HG03460 (cell line): ENCODE results near the gene CDH13.

Source experiments
- ATAC-seq: cut with Tn5 transposase; IDR thresholded peaks from one replicate; pipeline ENCODE4 v1.9.1; 2021; ENCODE audit not compliant: unreplicated experiment

Gene CDH13

DNA sequence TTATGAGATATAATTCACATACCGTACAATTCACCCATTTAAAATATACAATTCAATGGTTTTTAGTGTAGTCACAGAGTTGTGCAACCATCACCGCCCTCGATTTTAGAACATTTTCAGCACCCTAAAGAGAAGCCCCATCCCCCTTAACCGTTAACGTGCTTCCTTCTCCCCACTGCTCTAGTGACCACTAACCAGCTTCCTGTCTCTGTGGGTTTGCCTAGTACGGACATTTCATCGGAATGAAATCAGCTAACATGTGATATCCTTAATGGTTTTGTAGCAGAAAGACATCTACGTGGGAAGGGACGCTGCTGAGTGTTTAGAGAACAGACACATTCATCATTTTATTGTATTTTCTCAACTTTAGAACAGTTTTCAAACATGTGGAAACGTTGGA, 1100.2 kb downstream of the CDH13 start:
- ATAC-seq = no peak

DNA sequence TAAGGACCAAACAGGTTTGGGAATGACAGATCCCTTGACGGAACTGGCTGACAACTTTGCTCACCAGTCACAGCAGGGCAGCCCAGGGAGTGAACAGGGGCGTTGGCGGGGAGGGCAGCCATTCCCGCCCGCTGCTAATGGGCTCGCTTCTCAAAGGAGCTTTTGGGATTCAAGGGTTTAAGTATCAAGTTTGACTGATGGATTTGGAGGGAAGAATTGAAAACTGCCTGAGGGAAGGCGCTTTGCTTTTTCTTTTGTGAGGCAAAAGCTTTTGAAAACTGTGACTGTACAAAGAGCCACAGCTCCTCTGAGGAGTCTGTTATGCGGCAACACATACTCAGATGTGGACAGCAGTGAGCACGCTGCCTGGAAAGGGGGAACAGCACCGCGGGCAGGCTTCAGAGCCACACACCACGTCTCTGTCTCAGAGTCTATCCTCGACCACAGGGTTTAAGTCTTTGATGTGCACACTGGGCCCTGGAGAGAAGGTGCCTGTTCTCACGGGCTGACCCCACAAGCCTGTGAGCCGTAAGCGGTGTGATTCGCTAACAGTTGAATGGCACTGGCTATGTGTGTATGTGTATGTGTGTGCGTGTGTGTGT, 1101.1 kb downstream of the CDH13 start:
- no peak for ATAC-seq

DNA sequence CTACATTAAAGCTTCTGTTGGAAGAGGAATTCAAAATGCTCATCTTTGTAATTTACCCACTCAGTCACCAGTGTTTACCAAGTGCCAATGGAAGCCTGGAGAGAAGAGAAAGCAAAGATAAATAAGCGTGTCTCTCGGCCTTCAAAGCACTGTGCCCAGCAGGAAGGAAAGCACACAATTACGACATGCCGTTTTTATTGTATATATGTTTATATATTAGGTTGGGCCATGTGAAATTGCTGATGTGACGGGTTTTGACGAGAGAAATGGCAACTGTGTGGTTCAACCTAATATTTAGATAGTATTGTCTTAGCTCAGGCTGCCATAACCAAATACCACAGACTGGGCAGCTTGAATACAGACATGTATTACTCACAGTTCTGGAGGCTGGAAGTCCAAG, 1101.7 kb downstream of the CDH13 start:
- no peak for ATAC-seq

DNA sequence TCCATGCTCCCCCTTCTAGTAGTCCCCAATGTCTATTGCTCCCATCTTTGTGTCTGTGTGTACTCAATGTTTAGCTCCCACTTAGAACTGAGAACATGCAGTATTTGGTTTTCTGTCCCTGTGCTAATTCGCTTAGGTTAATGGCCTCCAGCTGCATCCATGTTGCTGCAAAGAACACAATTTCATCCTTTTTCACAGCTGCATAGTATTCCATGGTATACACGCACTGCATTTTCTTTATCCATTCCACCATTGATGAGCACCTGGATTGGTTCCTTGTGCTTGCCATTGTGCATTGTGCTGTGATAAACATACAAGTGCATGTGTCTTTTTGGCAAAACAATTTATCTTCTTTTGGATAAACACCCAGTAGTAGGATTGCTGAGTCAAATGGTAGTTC, 1104.0 kb downstream of the CDH13 start:
- no peak for ATAC-seq

DNA sequence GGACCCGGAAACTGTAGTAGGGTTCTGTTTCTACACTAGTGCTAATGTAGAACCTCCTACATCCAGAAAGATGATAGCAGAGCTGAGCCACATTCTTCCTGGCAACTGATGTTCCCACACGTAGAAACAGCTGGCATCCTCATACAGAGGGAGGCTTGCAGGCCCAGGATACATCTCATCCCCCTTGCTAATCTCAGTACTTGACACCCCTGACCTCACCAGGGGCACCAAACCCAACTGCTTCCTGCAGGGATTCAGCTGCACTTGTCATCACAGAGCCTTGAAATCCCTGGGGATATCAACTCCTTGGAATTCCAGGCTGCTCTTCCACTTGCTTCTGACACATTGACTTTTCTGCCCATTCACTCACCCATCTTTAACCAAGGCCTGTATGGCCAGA, 1105.8 kb downstream of the CDH13 start:
- no peak for ATAC-seq

DNA sequence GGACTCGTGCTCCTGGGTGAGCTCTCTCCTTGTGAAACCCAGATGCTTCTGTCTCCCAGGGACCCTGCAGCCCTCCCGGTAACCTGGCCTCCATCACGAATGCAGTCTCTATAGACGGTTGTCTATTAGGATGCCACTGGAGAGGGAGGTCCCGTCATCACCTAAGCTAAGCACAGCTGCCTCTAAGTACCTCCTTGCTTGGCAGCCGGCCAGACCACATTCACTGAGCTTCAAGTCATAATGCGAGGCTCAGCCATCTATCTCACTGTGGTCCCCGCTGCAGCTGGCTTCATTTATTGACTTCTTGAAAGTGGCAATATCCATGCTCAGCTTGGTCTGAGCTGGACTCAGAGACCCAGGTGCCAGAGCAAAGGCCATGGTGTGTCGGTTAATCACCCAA, 1106.5 kb downstream of the CDH13 start:
- no peak for ATAC-seq

DNA sequence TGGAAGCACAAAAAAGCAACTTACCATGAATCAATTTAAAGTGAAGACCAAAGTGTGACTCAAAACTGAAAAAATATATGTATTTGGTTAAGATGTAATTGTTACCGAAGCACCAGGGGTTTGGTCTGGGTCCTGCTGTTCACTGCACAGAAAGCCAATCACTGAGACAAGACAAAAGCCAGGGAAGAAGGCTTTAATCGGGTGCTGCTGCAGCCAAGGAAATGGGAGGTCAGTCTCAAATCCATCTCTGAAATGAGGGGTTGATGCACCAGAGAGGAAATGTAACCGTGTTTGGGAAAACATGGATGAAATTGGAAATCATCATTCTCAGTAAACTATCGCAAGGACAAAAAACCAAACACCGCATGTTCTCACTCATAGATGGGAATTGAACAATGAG, 1107.4 kb downstream of the CDH13 start:
- no peak for ATAC-seq

DNA sequence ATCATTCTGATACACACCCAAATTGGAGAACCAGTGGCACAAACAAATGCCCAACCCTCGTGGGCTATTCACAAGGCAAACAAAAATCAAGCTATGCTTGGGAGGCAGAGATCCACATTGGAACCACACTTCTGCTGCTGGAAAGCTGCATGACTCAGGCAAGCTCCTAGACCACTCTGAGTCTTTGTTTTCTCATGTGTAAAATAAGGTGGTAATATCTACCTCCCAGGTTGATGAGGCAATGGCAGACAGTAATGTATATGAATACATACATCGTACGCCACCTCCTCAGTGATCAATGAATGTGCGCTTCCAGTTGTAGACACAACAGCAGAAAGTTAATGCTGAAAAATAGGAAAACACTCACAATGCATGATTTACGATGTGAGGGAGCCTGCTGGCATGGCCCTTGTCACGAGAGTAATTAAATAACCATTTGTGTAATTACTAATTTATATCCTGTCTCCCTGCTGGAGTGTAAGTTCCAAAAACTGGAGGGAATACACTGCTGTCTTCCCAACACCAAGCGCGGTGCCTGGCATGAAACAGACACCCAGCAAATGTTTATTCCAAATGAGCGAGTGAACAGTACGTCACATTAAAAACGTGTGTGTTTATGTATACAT, 1111.1 kb downstream of the CDH13 start:
- no peak for ATAC-seq

DNA sequence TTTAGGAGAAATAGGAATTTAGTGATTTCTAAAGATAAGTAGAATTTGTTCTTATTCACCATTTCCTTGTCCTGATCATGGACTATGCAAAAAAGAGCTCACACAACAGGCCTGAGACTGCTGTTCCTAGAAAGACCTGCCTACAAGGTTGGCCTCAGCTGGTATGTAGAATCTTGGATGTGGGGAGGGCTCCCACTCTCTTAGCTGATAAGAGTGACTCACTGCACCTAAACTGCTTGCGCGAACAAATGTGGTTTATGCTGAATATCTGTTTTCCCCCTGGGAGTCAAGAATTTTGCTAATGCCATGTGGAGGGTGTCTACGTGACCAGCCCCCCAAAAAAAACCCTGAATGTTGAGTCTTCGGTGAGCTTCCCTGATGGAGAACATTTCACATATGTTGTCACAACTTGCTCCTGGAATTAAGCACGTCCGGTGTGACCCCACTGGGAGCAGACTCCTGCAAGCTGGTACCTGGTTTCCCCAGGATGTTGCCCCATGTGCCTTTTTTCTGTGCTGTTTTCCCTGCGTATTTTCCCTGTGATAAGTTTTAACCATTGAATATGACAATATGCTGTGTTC, 1112.2 kb downstream of the CDH13 start:
- no peak for ATAC-seq

DNA sequence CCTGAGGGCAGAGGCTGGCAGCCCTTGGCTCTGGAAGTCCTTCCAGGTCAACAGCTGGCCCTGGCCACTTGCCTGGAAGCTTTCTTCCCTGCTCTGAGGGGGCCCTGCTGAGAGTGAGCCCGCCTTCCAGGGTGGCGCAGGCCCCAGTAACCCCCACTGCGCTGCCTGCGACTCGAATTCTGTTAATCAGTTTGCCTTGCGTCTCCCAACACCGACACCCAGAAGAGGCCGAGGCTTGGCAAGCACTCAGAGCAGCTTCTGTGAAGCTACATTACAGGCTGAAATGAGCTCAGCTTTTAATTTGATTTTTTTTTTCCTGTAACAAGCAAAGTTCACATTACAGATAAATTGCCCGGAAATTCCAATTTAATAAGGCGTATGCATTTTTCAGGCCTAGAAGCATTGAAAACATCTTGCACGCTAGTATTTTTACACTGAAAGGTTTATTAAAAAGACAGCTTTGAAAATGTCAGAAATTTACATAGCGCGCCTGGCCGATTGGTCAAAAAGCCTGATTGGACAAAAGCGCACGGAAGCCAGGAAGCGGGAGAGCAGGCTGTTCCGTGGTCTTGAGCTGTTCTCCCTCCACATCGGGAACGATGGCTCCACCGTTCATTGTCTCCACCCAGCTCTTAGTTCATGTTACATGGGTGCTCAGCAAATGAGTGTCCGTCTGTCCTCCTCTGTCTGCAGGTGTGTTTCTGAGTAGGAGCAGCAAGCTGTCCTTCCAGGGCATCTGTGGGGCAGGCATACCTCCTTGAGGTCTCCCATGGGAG, 1115.5 kb downstream of the CDH13 start:
- ATAC-seq = no peak

DNA sequence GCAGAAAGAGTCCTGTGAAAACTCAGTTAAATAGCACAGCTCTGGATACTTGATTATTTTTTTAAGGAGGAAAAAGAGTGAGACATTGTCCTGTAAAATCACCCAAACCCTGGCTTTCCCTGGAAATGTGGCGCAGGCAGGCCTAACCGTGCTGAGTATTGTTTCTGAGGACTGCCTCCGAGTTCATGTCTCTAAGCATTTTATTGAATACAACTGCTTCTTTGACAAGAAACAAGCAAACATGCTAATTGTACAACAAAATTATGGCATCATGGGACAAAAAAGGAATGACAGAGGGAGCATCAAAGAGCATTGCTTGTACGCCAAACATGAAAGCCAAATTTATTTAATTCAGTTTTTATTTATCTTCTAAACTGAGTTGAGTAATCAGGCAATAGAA, 1116.5 kb downstream of the CDH13 start:
- no peak for ATAC-seq

DNA sequence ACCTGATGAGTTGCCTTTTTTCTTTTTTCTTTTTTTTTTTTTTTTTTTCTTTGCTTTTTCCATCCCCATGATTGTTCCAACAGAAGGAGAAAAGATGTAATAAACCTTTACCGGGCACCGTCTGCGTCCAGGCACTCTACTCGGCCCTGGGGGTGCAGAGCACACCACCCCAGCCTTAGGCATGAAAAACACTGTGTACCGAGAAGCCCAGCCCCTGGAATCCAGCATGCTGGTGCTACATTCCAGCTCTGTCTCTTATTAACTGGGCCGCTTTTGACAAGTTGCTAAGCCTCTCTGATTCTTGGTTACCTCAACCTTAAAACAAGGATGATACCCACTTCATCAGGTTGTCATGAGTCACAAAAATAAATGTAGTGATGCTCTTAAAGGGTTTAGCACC, 1117.0 kb downstream of the CDH13 start:
- ATAC-seq = no peak

DNA sequence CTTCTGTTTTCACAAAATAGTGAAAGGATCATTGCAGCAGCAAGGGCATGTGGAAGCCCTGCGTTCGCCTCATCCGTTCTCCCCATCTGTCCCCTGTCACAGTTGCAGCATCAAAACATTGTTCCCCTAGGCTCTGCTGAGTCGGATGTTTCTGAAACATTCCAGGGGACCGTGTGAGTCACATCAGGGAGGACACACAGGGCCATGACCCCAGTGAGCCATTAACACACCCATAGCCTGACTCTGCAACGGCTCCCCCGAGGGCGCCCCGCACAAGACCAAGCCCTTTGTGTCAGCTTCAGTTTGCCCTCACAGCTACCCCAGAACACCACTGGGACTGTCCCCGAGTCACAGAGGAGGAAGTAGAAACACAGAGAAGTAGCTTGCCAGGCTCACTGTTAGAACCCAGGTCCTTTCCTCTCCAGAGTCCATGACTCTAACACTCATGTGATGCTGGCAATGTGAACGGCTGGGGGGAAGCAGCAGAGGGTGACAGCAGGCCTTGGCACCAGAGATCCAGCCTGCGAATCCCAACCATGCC, 1117.7 kb downstream of the CDH13 start:
- no peak for ATAC-seq

DNA sequence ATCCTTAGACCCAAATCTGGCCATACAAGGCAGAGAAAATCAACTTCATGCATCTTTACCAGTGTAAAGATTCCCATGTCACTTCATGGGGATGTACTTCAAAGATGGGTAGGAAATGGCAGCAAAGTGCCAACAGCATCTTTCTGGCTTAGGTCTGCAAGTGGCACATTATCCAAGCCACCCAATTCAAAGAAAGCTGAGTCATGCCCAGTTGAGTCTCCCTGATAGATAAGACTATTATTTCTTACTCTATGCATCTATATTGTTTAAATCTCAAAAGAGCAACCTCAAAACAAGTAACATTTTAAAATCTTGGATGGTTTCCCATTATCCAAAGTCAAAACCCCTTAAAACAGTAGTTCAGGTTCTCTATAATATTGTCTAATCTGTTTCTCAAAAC, 1119.8 kb downstream of the CDH13 start:
- ATAC-seq = no peak

DNA sequence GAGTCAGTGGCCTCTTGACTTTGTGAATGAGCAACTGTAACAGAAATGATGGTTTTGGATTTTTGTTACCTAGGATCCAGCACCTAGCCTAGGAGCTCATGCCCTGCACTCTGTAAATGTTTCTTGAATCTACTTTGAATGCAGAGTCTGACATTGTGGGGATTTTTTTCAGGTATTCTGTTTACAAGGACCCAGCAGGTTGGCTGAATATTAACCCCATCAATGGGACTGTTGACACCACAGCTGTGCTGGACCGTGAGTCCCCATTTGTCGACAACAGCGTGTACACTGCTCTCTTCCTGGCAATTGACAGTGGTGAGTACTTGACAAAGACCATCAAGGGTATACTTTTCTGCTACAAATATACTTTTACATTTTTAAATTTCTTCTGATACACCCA, 1121.2 kb downstream of the CDH13 start:
- no peak for ATAC-seq

DNA sequence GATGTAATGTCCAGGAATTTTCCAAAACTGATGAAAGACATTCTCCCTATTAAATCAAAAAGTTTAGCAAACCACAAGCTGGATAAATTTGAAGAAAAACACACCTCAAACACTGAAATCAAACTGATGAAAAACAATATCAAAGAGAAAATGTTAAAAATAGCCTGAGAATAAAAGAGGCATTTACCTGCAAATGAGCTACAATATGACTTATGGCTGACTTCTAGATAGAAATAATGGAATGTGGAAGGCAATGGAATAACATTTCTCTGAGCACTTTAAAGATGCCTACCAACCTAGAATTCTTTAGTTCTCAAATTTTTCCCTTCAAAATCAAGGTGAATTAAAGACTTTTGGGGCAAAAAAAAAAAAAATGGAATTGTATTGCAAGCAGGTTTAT, 1128.6 kb downstream of the CDH13 start:
- ATAC-seq = no peak

DNA sequence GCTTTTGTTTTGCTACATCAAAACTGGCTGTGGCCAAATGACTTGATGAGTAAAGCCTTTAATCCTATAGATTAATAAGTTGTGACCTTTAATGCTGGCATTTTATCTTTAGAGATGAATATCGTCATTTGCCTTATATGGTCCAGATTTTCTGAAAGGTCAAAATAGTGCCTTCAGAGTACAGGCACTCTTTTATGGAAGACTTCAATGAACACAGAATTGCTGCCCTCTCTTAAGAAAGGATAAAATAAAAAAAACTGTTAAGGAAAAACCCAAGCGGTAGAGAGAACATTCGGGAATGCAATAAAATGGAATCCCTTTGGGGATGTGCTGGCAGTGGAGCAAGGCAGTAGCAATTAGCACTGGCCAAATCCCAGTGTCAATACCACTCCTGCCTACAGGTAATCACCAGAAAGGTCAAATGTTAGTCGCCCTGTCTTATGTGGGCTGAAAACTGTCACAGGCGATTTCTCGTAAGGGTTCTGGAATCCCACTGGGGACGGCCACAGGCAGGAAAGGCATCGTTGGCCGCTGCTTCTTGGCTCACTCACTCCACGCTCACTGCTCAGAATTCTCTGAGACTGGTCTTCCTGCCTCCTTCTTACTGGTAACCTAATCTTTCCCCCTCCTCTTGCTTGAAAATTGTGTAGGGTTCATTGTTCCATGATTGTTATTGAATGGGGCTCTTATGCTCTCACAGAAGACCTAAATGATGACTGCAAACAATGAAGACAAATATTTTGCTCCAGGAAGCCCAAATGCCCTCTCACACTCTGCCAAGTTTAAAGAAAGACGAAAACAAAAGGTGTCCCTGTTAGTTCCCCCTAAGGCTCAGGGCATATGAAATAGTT, 1135.6 kb downstream of the CDH13 start:
- ATAC-seq = no peak

DNA sequence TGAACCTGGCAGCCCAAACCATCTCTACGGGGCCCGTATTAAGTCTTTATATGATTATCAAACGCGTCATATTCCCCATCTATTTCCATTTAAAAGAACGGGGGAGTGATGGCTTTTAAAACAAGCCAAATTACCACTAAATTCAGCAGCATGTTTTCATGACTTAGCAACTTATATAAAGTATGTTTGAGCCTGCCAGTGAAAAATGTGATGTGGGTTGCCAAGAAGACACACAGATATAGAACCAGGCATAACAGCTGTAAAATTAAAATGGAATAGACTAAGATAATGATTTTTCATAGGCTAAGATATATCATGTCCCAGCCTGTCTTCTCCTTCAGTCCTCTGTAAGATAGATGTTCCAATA, 1136.2 kb downstream of the CDH13 start:
- no peak for ATAC-seq

DNA sequence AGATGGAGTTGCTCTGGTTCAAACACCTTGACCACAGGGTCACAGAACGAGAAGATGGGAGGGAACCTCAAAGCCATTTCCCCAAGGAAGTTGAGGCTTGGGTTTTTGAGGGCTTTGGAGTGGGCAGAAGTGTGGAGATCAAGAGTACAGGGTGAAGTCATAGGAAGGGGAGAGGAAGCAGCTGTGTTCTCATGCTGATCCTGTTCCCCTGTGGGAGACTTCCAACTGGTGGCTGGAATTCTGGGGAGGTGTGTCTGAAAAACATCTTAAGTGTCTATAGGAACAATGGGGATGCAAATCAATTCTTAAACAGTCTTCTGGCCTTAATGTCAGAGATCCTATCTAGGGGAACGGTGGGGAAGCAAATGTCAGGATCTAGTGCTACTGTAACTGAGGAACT, 1142.2 kb downstream of the CDH13 start:
- no peak for ATAC-seq

DNA sequence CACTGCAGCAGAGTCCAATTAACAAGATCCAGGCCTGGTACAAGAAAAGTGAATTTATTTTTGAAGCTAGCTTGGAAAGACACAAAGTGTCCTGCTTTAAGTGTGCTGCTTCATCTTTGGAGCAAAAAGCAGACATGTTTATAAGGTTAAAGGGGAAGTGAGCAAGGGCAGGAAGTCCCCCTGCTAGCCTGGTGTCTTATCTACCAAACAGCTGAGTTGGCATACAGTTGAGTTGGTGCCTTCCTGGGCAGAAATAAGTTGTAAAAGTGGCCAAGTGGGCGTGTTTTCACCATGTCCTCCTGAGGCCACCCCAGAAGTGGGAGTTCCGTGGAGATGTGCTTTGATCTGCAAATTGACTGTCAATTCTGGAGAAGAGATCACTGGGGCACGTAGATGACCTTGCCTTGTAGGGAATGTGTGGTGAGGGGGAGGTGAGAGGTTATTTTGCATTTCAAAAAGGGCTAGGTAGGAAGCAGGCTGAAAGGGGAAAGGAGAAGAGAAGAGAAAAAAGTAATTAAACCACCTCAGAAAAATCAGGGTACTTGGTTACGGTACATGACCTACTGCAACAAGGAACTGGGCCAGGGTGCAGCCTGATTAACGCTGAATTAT, 1142.7 kb downstream of the CDH13 start:
- ATAC-seq = no peak
